AG08396 (cell line): Measurements from ENCODE around the gene GPRC6A.

Experiments used
- DNase-seq: peaks from one replicate; pipeline ENCODE4 v3.0.0; 2012; ENCODE audit warnings: low spot score, mixed read lengths

Gene GPRC6A

GRCh38 chr6:116783852-116784251 is 45.0 kb downstream of the GPRC6A start:
- no peak for DNase-seq

- peak; percentile 16 for DNase-seq
These were observed 49.2 kb downstream of the GPRC6A start for GRCh38 chr6:116779573-116780164.

GRCh38 chr6:116773886-116774285 is 55.0 kb downstream of the GPRC6A start:
- DNase-seq: no peak

GRCh38 chr6:116772450-116772849 is 56.4 kb downstream of the GPRC6A start:
- DNase-seq: no peak

- no peak for DNase-seq
These were observed 61.2 kb downstream of the GPRC6A start for GRCh38 chr6:116767715-116768114.

GRCh38 chr6:116766506-116767176 is 62.2 kb downstream of the GPRC6A start:
- no peak for DNase-seq

GRCh38 chr6:116764961-116765841 is 63.7 kb downstream of the GPRC6A start, which contains the start of gene FAM162B:
TSS of gene FAM162B (minus strand) at chr6:116765719. CDS start at chr6:116765576, 143 bp downstream.
- peak; percentile 69 for DNase-seq

GRCh38 chr6:116764629-116764960 is 64.3 kb downstream of the GPRC6A start:
- peak; percentile 41 for DNase-seq

GRCh38 chr6:116763906-116764628 is 64.8 kb downstream of the GPRC6A start:
- DNase-seq: peak; percentile 13

GRCh38 chr6:116763048-116763447 is 65.8 kb downstream of the GPRC6A start:
- no peak for DNase-seq

- no peak for DNase-seq
These were observed 66.6 kb downstream of the GPRC6A start for GRCh38 chr6:116762235-116762634.

- DNase-seq: no peak
These were observed 67.1 kb downstream of the GPRC6A start for GRCh38 chr6:116761779-116762178.

GRCh38 chr6:116745176-116745575 is 83.7 kb downstream of the GPRC6A start:
- no peak for DNase-seq
